AG09309 (cell line): Measurements from ENCODE around the gene BTBD2.

Experiments used
- DNase-seq: peaks from one replicate; pipeline ENCODE4 v3.0.0-alpha.2; 2010; ENCODE audit warnings: low read depth
- H3K4me3 ChIP-seq: 2 replicates; pipeline ENCODE4 v1.5.1; 2011; ENCODE audit warnings: mild to moderate bottlenecking, low read depth, low read length, moderate library complexity; ENCODE audit not compliant: control insufficient read depth
- CTCF ChIP-seq: IDR thresholded peaks from 2 replicates; pipeline ENCODE4 v1.5.1; 2011; ENCODE audit warnings: mild to moderate bottlenecking, low read depth, low read length, inconsistent platforms; ENCODE audit not compliant: insufficient read depth, control insufficient read depth; ENCODE audit errors: missing control alignments

BTBD2 gene

GRCh38 chr19:2013683-2013961 is 1.9 kb downstream of the BTBD2 start:
- TF ChIP-seq CTCF = no peak
- H3K4me3 ChIP-seq = no peak overlapping the region
- DNase-seq = no peak

- no peak overlapping the region for H3K4me3 ChIP-seq
- no peak for TF ChIP-seq CTCF
- DNase-seq = no peak
Observed at GRCh38 chr19:2012941-2013682, 2.4 kb downstream of the BTBD2 start.

GRCh38 chr19:2011169-2011568 is 4.3 kb downstream of the BTBD2 start:
- TF ChIP-seq CTCF = no peak
- DNase-seq = no peak
- H3K4me3 ChIP-seq = no peak overlapping the region

- DNase-seq = no peak
- no peak overlapping the region for H3K4me3 ChIP-seq
- no peak for TF ChIP-seq CTCF
Observed at GRCh38 chr19:2010135-2010668, 5.3 kb downstream of the BTBD2 start.

GRCh38 chr19:2003874-2004273 is 11.6 kb downstream of the BTBD2 start:
- no peak for TF ChIP-seq CTCF
- H3K4me3 ChIP-seq = no peak overlapping the region
- DNase-seq = no peak

GRCh38 chr19:1999856-2000515 is 15.5 kb downstream of the BTBD2 start:
- DNase-seq = no peak
- H3K4me3 ChIP-seq = no peak overlapping the region
- no peak for TF ChIP-seq CTCF
